Heart left ventricle (tissue), 16 donors: ENCODE results near the gene NANP. TPM values are rescaled to one million over a fixed set of nuclear protein-coding genes. Genes with fewer than 3 reads are reported as not detected.
"Not testable (repeated sequence)": the region's sequence is repeated elsewhere in the genome, so short reads cannot be mapped to it uniquely, and the experiment has no call there.

Experiments
- ATAC-seq, 4 donors: fragments of 200-7000 bp; cut with Tn5 transposase; one replicate each; pipeline ENCODE4 v1.9.1; 2020 to 2022; ENCODE audit warnings: moderate library complexity in 4 of 4, mild to moderate bottlenecking in 3 of 4, moderate number of reproducible peaks in 1 of 4
- DNase-seq, 5 donors: peaks; one replicate each; pipeline ENCODE4 v3.0.0-alpha.2; 2020
- H3K27ac ChIP-seq, 12 donors: fragments of 200-600 bp; sonication (generic) in 4 of 12; one replicate each; pipeline versions ENCODE4 v1.5.0 to v1.8.0; 2016 to 2022; ENCODE audit warnings: mild to moderate bottlenecking in 2 of 12
- H3K27me3 ChIP-seq, 9 donors: fragments of 200-600 bp; sonication (generic) in 2 of 9; one replicate each; pipeline versions ENCODE4 v1.5.1 to v1.8.0; 2016 to 2022; ENCODE audit warnings: mild to moderate bottlenecking in 3 of 9
- H3K36me3 ChIP-seq, 9 donors: fragments of 200-600 bp; sonication (generic) in 2 of 9; one replicate each; pipeline versions ENCODE4 v1.5.0 to v1.8.0; 2018 to 2022; ENCODE audit warnings: mild to moderate bottlenecking in 2 of 9
- H3K4me1 ChIP-seq, 12 donors: fragments of 200-600 bp; sonication (generic) in 4 of 12; one replicate each; pipeline versions ENCODE4 v1.5.0 to v1.8.0; 2016 to 2022; ENCODE audit warnings: mild to moderate bottlenecking in 3 of 12
- H3K4me3 ChIP-seq, 12 donors: fragments of 200-600 bp; sonication (generic) in 4 of 12; one replicate each; pipeline versions ENCODE4 v1.5.0 to v1.8.0; 2017 to 2022; ENCODE audit warnings: mild to moderate bottlenecking in 9 of 12, moderate library complexity in 4 of 12
- H3K9me3 ChIP-seq, 12 donors: fragments of 200-600 bp; sonication (generic) in 4 of 12; one replicate each; pipeline versions ENCODE4 v1.5.0 to v1.8.0; 2016 to 2022; ENCODE audit warnings: mild to moderate bottlenecking in 1 of 12
- POLR2A ChIP-seq, 2 donors: fragments of 450-650 bp; IDR thresholded peaks; one replicate each; pipeline ENCODE4 v1.6.1; 2017; ENCODE audit warnings: antibody characterized with exemption in 2 of 2, mild to moderate bottlenecking in 2 of 2, moderate library complexity in 2 of 2
- WGBS, 4 donors: extraction: QIAGEN DNeasy Blood & Tissue Kit in 2 of 4; methylation state at CpG; one replicate each; pipeline versions ENCODE4 v1.1.5 to v1.1.7; 2013 to 2018; 5-methylcytosine and 5-hydroxymethylcytosine counted together
- intact Hi-C, 10 donors: fragments of 100-400 bp; cut with DNase I; formaldehyde crosslinking; loops; one replicate each; pipeline versions ENCODE4 v1.11.1 to v1.14.2; 2022
- polyA plus RNA-seq, 2 donors: library from polyadenylated mRNA; stranded (reverse); fragments of 200-250 nt; gene quantifications; one replicate each; pipeline ENCODE4 v1.2.3, GENCODE V29; 2013
- total RNA-seq, 9 donors: library from RNA; depleted of rRNA in 2 of 9; stranded (reverse); fragments of >200 nt in 2 of 9; fragmentation: NEBNext Ultra II Directional in 3 of 9; extraction: Animal tissue kit (Norgen Biotek cat#: 25700) in 3 of 9; gene quantifications; one replicate each; pipeline versions ENCODE4 v1.1.0 to v1.2.4, GENCODE V29; 2016 to 2023
- TF ChIP-seq, protein P1 (sequence below), 12 donors: fragments of 200-600 bp; sonication (generic) in 4 of 12; IDR thresholded peaks; one replicate each; pipeline versions ENCODE4 v1.5.0 to v1.8.0; 2018 to 2022; ENCODE audit warnings: antibody characterized with exemption in 12 of 12, mild to moderate bottlenecking in 5 of 12
- donor health status: ischemic (EF 13 %, LVEDD 7.1; RV severe dilation, severe dysfunction).
- donor health status: healthy with polysubstance abuse.
- donor health status: DM: no; HTN: yes; CAD: no.
- donor health status: DM: no; HTN: no; CAD: no.
- donor health status: ischemic (EF 25% LVEDD 6.9; RV normal size, moderate dysfunction).
- donor health status: ischemic (EF 25% LVEDD 5.7; RV mildly dilated, moderate dysfunction).
- donor health status: healthy.
- donor health status: DM: yes; HTN: yes; CAD: no.
- donor health status: ischemic (EF 35%, LVEDD 5.7; RV mildly dilated, moderate dysfunction).
- donor health status: nonischemic (EF 11% LVEDD 7.7; RV severe dilation, severe dysfunction).
- donor health status: DM: yes; HTN: yes; CAD: no.
- donor health status: PGD.
- donor health status: ischemic (EF 29% LVEDD 5.4; RV normal size, mild dysfunction).
- donor health status: nonischemic (EF 23%, LVEDD 6.1; RV moderate dilation, normal function).

The NANP gene
- total and polyA plus RNA-seq, 11 donors = 1.8 to 5.2 (median 3.1) TPM

DNA sequence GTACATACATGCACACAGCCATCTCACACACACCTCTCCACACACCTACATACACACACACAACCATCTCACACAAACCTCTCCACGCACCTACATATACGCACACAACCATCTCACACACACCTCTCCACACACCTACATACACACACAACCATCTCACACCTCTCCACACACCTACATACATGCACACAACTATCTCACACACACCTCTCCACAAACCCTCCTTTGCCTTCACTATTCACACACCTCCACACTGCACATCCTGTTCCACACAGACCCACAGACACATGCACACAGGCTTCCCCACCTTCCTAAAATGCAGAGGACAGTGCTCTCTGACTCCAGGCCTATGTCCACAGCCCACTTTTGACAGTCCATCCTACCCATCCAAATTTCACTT lies 22.2 kb downstream of the NANP start:
- Histone ChIP-seq H3K4me1 (no peaks in the 10 kb centered on the region), H3K27me3 (no peaks in the 10 kb centered on the region), H3K9me3 (no peaks in the 10 kb centered on the region), H3K27ac (no peak overlapping the region), H3K36me3 (no peaks in the 10 kb centered on the region), H3K4me3 (no peak overlapping the region)
- intact Hi-C loops = loop anchor here in 1 of 10 donors (10.0 kb wide), 1 partner anchor 67 kb away; no protein-coding TSS in a partner anchor
- ATAC-seq = peak in 1 of 4 donors; percentile 20
- TF ChIP-seq POLR2A (IDR thresholded peaks at IDR 0.05) = no peak
- TF ChIP-seq, protein P1, sequence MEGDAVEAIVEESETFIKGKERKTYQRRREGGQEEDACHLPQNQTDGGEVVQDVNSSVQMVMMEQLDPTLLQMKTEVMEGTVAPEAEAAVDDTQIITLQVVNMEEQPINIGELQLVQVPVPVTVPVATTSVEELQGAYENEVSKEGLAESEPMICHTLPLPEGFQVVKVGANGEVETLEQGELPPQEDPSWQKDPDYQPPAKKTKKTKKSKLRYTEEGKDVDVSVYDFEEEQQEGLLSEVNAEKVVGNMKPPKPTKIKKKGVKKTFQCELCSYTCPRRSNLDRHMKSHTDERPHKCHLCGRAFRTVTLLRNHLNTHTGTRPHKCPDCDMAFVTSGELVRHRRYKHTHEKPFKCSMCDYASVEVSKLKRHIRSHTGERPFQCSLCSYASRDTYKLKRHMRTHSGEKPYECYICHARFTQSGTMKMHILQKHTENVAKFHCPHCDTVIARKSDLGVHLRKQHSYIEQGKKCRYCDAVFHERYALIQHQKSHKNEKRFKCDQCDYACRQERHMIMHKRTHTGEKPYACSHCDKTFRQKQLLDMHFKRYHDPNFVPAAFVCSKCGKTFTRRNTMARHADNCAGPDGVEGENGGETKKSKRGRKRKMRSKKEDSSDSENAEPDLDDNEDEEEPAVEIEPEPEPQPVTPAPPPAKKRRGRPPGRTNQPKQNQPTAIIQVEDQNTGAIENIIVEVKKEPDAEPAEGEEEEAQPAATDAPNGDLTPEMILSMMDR (IDR thresholded peaks at IDR 0.05) = no peak
- 67 to 95% (median 80%) methylated on average over 2 of the region's 2 CpGs for WGBS, 4 donors
- no peak for DNase-seq

DNA sequence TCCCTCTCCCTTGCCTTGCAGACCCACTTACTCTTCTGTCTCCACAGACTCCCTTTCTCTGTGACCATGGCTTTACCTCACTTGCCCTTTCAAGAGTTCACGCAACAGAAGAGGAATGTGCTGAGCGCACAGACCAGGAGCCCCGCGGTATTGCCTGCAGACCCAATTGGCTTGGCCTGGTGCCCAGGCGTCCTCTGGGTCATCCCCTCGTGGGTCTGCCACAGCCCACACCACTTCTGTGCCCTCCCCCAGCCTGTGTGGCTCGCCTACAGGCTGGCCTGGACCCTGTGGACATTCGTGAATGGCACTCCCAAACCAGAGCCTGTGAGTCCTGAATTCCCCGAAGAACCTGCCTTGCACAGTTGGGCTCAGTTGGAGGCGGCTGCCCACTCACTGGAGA lies 23.2 kb downstream of the NANP start:
- 53 to 66% (median 62%) methylated on average over 8 to 10 of the region's 10 CpGs for WGBS, 4 donors
- ATAC-seq = no peak
- Histone ChIP-seq H3K27ac (no peak overlapping the region), H3K27me3 (no peaks in the 10 kb centered on the region), H3K4me3 (no peak overlapping the region), H3K9me3 (no peaks in the 10 kb centered on the region), H3K36me3 (no peaks in the 10 kb centered on the region), H3K4me1 (no peaks in the 10 kb centered on the region)
- TF ChIP-seq, protein P1 (IDR thresholded peaks at IDR 0.05) = no peak
- no peak for TF ChIP-seq POLR2A (IDR thresholded peaks at IDR 0.05)
- DNase-seq = no peak
- intact Hi-C loops = loop anchor here in 1 of 10 donors (10.0 kb wide), 1 partner anchor 66 kb away; no protein-coding TSS in a partner anchor

GRCh38 chr20:25592135-25592852 lies 31.5 kb downstream of the NANP start:
- no peak overlapping the region for H3K27ac ChIP-seq
- no peaks in the 10 kb centered on the region for H3K9me3 ChIP-seq
- intact Hi-C loops = no loop called here
- ATAC-seq (no peak), DNase-seq (no peak)
- no peak for TF ChIP-seq POLR2A (IDR thresholded peaks at IDR 0.05)
- TF ChIP-seq, protein P1 (IDR thresholded peaks at IDR 0.05) = no peak
- no peak overlapping the region for H3K4me3 ChIP-seq
- H3K4me1 ChIP-seq = no peaks in the 10 kb centered on the region
- no peaks in the 10 kb centered on the region for H3K27me3 ChIP-seq
- 69 to 71% (median 71%) methylated on average over 9 of the region's 9 CpGs for WGBS, 4 donors
- H3K36me3 ChIP-seq = no peaks in the 10 kb centered on the region

- H3K4me3 ChIP-seq, intact Hi-C loops, H3K9me3 ChIP-seq, ATAC-seq, H3K4me1 ChIP-seq, H3K27ac ChIP-seq, H3K27me3 ChIP-seq, DNase-seq, H3K36me3 ChIP-seq: not testable (repeated sequence)
- WGBS, 4 donors = 79 to 86% (median 85%) methylated on average over 4 of the region's 4 CpGs
Measured at GRCh38 chr20:25590778-25591177, 33.0 kb downstream of the NANP start.
